Prostate gland (tissue), 1 donor: ENCODE measurements around the gene PSMB10.
A peak's percentile ranks its signal among the peaks of the same experiment; 100 is the strongest.

Experiments
- POLR2A ChIP-seq: fragments of 450-650 bp; IDR thresholded peaks from one replicate; pipeline ENCODE4 v1.6.1; 2016; ENCODE audit warnings: antibody characterized with exemption, mild to moderate bottlenecking
- POLR2AphosphoS5 ChIP-seq: sonication (generic); formaldehyde crosslinking; IDR thresholded peaks from one replicate; pipeline ENCODE4 v1.6.1; 2017; ENCODE audit warnings: antibody characterized with exemption

GRCh38 chr16:67966549-67967182, 30.0 kb upstream of the PSMB10 start:
- no peak for TF ChIP-seq POLR2AphosphoS5
- TF ChIP-seq POLR2A: peak; percentile 16
